CD4-positive, alpha-beta T cell treated with Interleukin-1 beta for 1 hour (primary cell): ENCODE results near the gene GDF2.

Experiments used
- DNase-seq, 2 donors: peaks; one replicate each; pipeline ENCODE4 v3.0.0-alpha.2; 2020 to 2022

The GDF2 gene

DNA sequence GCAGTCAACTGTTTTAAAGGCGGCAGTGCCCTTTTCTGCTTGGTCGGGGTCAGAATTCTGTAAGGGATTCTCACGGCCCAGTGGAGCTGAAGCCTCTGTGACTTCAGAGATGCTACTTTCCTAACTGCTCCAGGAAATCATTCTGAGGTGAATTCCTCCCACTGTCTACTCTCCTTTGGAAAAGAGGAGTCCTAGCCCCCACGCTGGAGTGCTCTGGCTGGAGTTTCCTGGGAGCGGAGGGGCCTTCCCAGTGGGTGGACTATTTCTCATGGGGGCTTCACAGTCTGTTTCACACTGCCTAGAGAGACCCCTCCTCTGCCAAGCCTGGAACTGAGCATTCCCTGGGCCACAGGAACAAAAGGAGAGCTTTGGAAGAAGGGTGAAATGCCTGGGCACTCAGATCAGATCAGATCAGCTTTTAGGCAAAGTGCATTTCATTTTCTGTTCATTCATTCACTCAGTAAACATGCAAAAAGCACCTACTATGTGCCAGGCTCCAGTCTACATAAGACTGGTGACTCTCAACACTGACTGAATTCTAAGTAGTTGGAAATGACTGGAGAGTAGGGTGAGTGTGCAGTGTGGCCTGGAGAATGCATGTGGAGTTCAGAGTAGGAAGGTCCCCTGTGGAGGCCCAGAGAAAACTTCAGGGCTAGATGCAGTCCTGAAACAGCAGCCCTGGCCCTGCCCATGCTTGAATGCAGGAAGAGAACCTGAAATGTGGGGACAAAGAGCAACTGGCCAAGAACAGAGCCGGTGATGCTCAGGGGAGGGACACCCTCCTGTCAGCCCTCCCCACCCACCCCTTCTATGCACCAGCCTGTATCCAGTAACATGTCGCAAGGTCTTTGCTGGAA, 49.6 kb downstream of the GDF2 start:
- DNase-seq, result no peak

DNA sequence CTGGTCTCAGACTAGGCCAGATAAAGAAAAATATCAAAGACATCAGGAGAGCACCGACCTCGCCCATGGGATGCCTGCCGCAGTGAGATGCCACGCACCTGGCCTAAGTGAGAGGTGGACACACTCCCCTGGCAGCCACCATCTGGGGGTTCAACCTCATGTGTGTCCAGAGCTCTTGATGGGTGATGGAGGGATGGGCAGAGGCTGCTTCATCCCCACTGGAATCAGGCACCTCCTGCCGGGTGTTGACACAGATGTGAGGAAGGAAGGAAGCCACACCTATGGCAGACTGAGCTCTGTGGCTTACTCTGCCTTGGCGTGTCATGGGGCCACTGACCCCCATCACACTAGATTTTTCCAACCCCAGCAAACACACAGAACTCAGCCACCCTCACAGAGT, 50.5 kb downstream of the GDF2 start:
- no peak for DNase-seq

GRCh38 chr10:47374611-47375536, 52.6 kb downstream of the GDF2 start:
- DNase-seq, result no peak

GRCh38 chr10:47376522-47377220, 54.4 kb downstream of the GDF2 start:
- DNase-seq, result no peak
